GM18517 (cell line): Measurements from ENCODE around the gene OTUD7B.

ENCODE experiments used
- ATAC-seq: cut with Tn5 transposase; IDR thresholded peaks from one replicate; pipeline ENCODE4 v1.9.1; 2021; ENCODE audit warnings: mild to moderate bottlenecking, moderate library complexity; ENCODE audit not compliant: unreplicated experiment

Gene OTUD7B

GRCh38 chr1:149925751-149926150 is 84.8 kb downstream of the OTUD7B start:
- no peak for ATAC-seq

GRCh38 chr1:149925345-149925744 is 85.2 kb downstream of the OTUD7B start:
- ATAC-seq: no peak

DNA sequence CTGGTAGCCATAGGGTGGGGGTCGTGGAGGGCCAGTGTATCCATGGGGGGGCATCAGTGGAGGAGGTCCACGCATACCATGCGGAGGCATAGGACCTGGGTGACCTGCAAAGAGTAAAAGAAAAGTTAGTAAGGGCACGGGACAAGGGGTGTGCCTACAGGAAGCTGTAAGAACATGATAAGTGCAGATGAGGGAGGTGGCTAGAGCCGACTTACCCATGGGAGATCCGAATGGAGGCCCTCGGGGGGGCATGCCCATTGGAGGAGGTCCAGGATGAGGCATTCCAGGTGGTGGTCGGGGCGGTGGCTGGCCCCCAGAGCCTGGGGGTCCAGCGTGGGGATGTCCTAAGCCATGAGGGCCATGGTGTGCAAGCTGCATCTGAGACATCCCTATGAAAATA is 86.9 kb downstream of the OTUD7B start:
- ATAC-seq: no peak

- ATAC-seq: no peak
These were observed 92.9 kb downstream of the OTUD7B start, which contains the start of gene SV2A for GRCh38 chr1:149917571-149918144. SV2A (minus strand) TSS chr1:149917844; CDS start chr1:149913840, 4,004 bp downstream.

DNA sequence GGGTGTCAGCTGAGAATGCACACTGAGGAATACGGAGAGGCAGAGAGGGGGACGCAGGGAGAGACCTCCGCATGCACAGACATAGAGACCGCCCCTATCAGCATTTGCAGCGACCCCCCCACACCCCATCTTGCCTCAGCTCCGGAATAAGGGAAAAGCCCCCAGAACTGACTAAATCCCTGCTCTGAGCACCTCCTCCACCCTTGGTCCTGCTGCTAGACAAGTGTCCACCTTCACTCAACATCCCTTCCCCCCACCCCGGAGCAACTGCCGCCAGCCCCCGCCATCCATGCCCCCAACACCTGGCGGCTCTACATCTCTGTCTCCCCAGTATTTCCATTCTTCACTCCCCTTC is 93.7 kb downstream of the OTUD7B start:
- no peak for ATAC-seq

- ATAC-seq: no peak
These were observed 94.2 kb downstream of the OTUD7B start for GRCh38 chr1:149916193-149916897.

- ATAC-seq: no peak
These were observed 94.9 kb downstream of the OTUD7B start for GRCh38 chr1:149915429-149916192.

- ATAC-seq: no peak
These were observed 96.0 kb downstream of the OTUD7B start for GRCh38 chr1:149914545-149914944.

DNA sequence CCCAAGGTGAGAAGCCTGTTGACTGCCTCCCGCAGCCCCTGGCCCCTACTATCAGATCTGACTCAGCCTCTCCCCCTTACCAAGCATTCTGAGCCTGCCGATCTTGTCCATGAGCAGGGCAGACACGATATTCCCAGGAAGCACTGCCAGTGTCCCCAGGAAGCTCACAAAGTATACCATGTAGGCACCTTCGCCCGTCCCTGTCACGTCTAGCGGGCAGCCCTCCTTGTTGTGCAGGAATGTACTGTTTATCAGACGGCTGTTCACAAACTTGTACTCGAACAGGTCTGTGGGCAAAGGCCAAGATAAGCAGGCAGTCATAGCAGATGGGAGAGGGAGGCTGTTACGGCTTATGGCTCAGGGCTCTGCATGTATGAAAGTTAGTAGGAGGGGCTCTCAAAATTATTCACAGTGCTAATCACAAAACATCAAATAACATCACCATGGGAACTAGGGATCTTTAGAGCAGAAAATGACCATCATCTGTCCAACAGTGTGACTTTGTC is 103.9 kb downstream of the OTUD7B start:
- no peak for ATAC-seq

- ATAC-seq: no peak
These were observed 106.6 kb downstream of the OTUD7B start for GRCh38 chr1:149903836-149904491.

DNA sequence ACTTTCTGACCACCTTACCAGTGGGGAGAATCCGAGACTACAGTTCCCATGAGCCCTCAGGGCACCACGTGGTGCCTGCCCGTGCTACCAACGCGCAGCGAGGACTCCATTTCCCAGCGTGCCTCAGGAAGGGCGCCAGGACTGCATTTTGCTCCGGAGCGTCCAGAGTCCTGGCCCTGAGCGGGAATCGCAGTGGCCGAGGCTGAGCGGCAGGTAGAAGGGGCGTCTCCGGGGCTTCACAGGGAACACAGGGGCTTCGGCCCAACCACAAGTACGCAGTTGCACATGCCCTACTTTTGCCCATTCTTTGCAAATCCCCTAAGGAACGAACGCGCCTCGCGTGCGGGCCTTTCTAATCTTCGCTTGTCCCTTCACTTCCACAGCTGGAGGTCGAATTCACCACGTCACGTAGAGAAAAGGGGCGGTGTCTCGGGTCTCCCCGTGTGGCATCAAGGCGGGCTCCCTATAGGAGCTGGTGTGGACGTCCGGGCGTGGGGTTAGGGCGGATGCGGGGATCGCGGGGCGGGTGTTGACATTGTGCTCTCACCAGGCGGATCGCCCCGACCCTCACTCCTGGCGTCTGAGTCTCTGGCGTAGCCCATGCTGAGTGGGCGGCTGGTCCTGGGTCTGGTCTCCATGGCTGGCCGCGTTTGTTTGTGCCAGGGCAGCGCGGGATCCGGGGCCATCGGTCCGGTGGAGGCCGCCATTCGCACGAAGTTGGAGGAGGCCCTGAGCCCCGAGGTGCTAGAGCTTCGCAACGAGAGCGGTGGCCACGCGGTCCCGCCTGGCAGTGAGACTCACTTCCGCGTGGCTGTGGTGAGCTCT is 110.9 kb downstream of the OTUD7B start, which contains the start of gene BOLA1:
Gene BOLA1 (plus strand): TSS at position 109 of the 825 bp plus-strand sequence. CDS start 492 bp downstream, at position 601.
- peak; percentile 85 for ATAC-seq

DNA sequence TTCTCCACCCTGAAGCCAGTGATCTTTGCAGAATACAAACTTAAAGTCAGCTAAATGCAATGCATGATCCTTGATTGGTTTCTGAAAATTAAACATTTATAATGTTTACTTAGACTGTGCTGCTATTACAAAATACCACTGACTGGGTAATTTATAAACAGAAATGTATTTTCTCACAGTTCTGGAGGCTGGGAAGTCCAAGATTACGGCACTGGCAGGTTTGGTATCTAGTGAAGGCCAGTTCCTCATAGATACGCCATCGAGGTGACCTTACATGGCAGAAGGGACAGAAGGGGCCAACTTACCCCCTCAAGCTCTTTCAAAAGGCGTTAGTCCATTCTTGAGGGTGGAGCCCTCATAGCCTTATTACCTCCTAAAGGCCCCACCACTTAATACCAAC is 114.0 kb downstream of the OTUD7B start:
- no peak for ATAC-seq

DNA sequence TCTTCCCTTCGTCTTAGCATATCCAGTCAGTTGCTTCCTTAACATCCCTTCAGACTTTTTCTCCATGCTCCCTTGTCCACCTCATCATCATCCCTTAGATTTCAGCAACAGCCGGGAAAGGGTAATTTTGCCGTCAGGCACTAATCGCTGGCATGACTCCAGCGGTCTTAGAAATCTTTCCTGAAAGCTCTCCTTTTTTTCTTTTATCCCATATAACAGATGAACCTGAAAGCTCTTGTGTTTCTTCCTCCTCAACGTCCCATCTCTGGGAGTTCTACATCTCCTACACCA is 121.6 kb downstream of the OTUD7B start:
- no peak for ATAC-seq

DNA sequence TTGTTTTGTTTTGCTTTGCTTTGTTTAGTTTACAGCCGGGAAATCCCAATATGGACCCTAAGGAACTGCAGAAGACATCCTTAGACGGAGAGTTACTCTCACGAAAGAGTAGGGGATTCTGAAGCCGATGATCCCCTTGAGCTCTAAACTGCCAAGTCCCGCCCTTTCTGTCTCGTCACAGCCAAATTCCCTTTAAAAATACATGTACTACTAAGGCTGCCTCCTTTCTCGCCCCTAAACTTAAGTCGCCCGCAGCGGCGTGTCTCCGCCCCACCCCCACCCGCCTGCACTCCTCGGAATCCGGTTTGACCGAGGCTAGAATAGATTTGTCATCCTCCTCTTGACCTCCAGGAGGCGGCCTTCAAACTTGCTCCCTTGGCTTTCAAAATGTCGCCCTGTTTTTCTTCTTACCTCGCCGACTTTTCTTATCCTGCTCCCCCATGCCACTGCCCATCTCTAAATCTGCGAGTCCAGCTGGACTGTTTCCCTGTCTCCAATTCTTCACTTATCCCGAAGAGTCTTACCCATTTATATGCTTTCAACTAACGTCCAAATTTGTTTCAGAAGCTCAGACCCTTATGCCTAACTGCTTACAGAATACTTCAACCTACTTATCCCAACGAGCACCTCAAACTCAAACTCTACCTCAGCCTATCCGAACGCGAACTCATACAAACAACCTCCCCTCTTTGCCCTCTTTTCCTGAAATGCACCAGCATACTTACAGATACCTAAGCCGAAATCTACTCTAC is 122.1 kb downstream of the OTUD7B start:
- no peak for ATAC-seq
